HG02763 (cell line): ENCODE data around the gene ANO9.

Experiments used
- ATAC-seq: cut with Tn5 transposase; IDR thresholded peaks from one replicate; pipeline ENCODE4 v1.9.1; 2021; ENCODE audit warnings: mild to moderate bottlenecking, moderate library complexity; ENCODE audit not compliant: unreplicated experiment

ANO9 gene

GRCh38 chr11:452916-453527 lies 11.2 kb upstream of the ANO9 start:
- ATAC-seq = no peak

- no peak for ATAC-seq
Observed at GRCh38 chr11:452203-452744, 10.5 kb upstream of the ANO9 start.

DNA sequence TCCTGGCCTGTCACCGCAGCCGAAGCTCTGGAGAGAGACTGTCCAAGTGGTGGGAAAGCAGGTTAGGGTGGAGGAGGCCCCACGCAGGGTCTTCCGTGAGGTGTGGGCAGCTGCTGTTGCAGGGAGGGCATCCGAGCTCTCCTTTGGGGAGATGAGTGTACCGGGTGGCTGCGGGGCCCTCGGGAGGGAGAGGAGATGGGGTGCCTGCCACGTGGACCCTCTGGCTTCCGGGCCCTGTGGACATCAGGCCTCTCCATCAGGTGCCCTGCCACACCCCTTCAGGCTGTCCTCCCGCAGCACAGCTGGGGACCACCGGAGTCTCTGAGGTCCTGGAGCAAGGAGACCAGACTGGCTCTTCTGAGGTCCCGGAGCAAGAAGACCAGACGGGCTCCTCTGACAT lies 9.9 kb upstream of the ANO9 start:
- no peak for ATAC-seq

- ATAC-seq = peak; percentile 1
Observed at GRCh38 chr11:450809-451451, 9.1 kb upstream of the ANO9 start.

GRCh38 chr11:449889-450808 lies 8.3 kb upstream of the ANO9 start, which contains the start of gene PTDSS2:
Gene PTDSS2, plus strand, starts transcription at chr11:450279. Its CDS starts 177 bp downstream, at chr11:450456.
- peak; percentile 77 for ATAC-seq

GRCh38 chr11:447923-448731 lies 6.3 kb upstream of the ANO9 start:
- peak; percentile 55 for ATAC-seq

GRCh38 chr11:446891-447290 lies 5.1 kb upstream of the ANO9 start:
- no peak for ATAC-seq

- ATAC-seq = no peak
Observed at GRCh38 chr11:445765-446588, 4.2 kb upstream of the ANO9 start.

- ATAC-seq = no peak
Observed at GRCh38 chr11:444396-445144, 2.8 kb upstream of the ANO9 start.

- no peak for ATAC-seq
Observed at GRCh38 chr11:443542-444199, 1.9 kb upstream of the ANO9 start.

DNA sequence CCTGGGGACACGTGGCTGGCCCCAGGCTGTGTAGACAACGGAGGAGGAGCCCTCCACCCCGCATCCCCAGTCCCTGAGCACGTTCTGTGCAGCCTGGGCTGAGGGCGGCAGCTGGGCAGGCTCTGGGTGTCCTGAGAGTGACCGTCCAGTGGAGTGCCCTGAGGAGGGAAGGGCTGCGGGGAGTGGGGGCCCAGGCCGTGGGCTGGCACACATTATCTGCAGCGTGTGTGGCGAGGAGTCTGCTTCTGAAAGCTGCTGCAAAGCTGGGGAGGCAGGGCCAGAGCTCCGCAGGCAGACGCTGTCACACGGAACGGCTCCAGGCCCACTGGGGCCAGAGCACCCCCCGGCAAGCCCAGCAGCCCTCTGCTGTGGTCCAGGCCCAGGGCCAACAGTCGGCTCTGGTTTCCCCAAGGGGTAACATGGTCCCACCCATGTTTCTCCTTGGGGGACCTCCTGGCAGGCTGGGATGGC lies 835 bp upstream of the ANO9 start:
- ATAC-seq = no peak

- no peak for ATAC-seq
Observed at GRCh38 chr11:441043-441417, 781 bp downstream of the ANO9 start.

DNA sequence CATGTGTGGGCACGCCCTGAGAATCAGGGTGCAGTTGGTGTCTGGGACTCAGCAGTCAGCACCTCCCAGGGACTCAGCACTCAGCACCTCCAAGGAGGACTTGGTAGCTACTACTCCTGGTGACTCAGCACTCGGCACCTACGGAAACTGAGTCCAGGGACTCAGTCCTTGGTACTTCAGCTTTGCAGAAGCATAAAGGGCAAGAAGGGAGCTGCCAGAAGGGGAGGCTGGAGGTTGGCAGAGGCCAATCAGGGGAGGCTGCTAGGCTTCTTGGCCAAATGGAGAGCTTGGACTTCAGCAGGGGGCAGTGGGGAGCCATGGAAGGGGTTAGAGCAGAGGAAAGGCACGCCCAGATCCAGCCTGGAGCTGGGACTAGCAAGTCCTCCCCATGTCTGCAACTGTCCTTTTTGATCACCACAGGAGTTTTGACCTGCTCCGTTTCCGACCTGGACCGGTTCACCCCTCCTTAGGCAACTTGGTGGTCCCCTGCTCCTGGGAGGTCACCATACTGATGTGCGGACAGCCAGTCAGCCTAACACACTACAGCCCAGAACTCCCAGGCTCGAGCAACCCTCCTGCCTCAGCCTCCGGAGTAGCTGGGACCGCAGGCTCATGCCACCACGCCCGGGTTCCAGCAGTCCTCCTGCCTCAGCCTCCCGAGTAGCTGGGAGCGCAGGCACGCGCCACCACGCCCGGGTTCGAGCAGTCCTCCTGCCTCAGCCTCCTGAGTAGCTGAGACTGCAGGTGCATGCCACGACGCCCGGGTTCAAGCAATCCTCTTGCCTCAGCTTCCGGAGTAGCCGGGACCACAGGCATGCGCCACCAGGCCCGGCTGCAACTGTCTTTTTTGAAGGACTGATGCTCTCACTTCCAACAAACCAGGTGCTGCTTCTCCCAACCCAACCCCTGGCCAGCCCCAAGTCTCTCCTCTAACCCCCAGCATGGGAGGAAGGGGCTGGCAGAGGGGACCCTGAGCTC lies 1.5 kb downstream of the ANO9 start:
- no peak for ATAC-seq

DNA sequence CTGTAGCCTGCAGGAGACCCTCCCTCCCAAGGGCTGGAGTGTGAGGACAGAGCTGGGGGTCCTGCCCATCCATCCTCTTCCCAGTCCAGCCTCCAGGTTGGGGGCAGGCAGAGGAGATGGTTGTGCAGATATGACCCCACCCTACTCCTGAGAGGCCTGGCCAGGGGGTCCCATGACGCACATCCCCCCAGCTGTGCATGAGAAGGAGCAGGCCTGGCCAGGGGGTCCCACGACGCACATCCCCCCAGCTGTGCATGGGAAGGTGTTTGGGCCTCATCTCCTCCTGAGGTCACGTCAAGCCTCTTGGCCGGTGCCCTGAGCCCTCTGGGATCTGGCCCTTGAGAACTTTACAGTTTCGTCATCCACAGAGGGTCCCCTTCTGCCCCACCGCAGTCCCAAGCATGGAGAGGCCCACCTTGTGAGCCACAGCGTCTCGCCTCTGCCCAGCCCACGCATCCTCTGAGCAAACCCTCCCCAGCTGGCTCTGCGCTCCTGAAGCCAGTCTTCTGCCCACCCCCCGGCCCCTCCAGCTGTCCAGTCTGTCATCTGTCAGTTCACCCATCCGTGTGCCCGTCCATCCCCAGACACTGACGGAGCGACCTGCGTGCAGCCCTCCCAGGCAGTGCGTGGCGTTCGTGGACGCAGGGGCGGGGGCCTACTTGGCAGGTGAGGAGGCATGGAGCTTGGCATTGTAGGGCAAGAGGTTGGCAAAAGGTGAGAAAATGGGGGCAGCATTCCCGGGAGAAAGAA lies 2.3 kb downstream of the ANO9 start:
- no peak for ATAC-seq

DNA sequence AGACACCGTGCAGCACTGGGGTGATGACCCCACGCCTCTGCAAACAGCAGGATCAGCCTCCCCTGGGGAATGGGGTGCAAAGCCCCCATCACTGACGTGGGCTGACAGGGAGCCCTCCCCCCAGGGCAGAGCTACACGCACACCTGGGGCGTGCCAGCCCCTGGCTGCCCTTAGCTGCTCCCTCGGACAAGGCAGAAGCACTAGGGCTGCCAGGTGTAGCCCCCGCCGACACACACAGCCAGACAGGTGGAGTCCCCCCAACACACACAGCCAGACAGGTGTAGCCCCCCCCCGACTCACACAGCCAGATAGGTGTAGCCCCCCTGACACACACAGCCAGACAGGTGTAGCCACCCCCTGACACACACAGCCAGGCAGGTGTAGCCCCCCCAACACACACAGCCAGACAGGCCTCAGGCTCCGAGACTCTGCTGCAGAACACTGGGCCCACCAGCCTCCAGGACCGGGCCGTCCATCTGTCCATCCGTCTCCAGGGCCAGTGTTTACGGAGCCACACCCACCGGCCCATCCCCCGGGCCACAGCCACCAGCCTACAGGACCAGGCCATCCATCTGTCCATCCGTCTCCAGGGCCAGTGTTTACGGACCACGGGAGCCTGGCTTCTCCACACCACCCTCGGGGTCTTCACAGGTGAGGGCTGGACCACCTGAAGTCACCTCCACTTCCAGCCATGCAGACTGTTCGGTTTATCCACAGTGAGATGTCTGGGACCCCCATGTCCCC lies 3.5 kb downstream of the ANO9 start:
- no peak for ATAC-seq
